HepG2 (cell line): ENCODE results near the gene WNK2. TPM values are rescaled to one million over a fixed set of nuclear protein-coding genes. Genes with fewer than 3 reads are reported as not detected.

Source experiments
- AGO2 ChIP-seq: fragments of 200-400 bp; formaldehyde crosslinking; optimal IDR thresholded peaks from 2 replicates; pipeline ENCODE3; 2017; ENCODE audit warnings: mild to moderate bottlenecking, low read depth, low read length, moderate library complexity
- CBX5 ChIP-seq: sonication (generic); formaldehyde crosslinking; IDR thresholded peaks from 2 replicates; pipeline ENCODE4 v1.4.0; 2020; ENCODE audit warnings: missing genetic modification reagents, borderline replicate concordance
- DNMT3B ChIP-seq: conservative IDR thresholded peaks from 2 replicates; pipeline ENCODE4 v1.6.1; 2016; ENCODE audit warnings: missing biosample characterization, control low read depth
- E2F5 ChIP-seq: sonication (generic); formaldehyde crosslinking; conservative IDR thresholded peaks from 2 replicates; pipeline ENCODE4 v1.4.0; 2020; ENCODE audit warnings: missing genetic modification reagents
- HMG20A ChIP-seq: IDR thresholded peaks from 2 replicates; pipeline ENCODE4 v1.6.1; 2016; ENCODE audit warnings: borderline replicate concordance
- LBX2 ChIP-seq: sonication (generic); formaldehyde crosslinking; IDR thresholded peaks from 2 replicates; pipeline ENCODE4 v1.5.0; 2020; ENCODE audit warnings: missing genetic modification reagents, mild to moderate bottlenecking, borderline replicate concordance
- MAZ ChIP-seq, 2 experiments: sonication (generic) in 1 of 2; formaldehyde crosslinking in 1 of 2; IDR thresholded peaks; 2 replicates each; pipeline versions ENCODE4 v1.5.0 to v1.6.1; 2012 to 2020; ENCODE audit warnings: low read depth in 2 of 2, mild to moderate bottlenecking in 2 of 2, borderline replicate concordance in 1 of 2, improper control_type of control experiment in 1 of 2, low read length in 1 of 2, missing genetic modification reagents in 1 of 2, moderate library complexity in 1 of 2
- NR2F2 ChIP-seq: IDR thresholded peaks from 2 replicates; pipeline ENCODE4 v1.6.1; 2012; ENCODE audit warnings: low read depth, inconsistent platforms, borderline replicate concordance
- NR2F6 ChIP-seq, 2 experiments: IDR thresholded peaks; 2 replicates each; pipeline ENCODE4 v1.6.1; 2016; ENCODE audit warnings: antibody characterized with exemption in 1 of 2, mild to moderate bottlenecking in 1 of 2
- PCBP2 ChIP-seq: fragments of 200-400 bp; formaldehyde crosslinking; optimal IDR thresholded peaks from 2 replicates; pipeline ENCODE3; 2018; ENCODE audit warnings: low read length, low read depth; ENCODE audit not compliant: poor library complexity, severe bottlenecking
- PHB2 ChIP-seq: fragments of 450-650 bp; IDR thresholded peaks from 2 replicates; pipeline ENCODE4 v1.6.1; 2018; ENCODE audit not compliant: partially characterized antibody
- SOX13 ChIP-seq, 3 experiments: fragments of 450-650 bp in 1 of 3; sonication (generic) in 1 of 3; formaldehyde crosslinking in 1 of 3; IDR thresholded peaks in 2 of 3; conservative IDR thresholded peaks in 1 of 3; 2 replicates each; pipeline versions ENCODE4 v1.5.0 to v1.6.1; 2016 to 2020; ENCODE audit warnings: antibody characterized with exemption in 1 of 3, mild to moderate bottlenecking in 1 of 3, missing compliant biosample characterization in 1 of 3, missing genetic modification reagents in 1 of 3, moderate library complexity in 1 of 3
- SOX6 ChIP-seq, 2 experiments: fragments of 450-650 bp in 1 of 2; sonication (generic) in 1 of 2; formaldehyde crosslinking in 1 of 2; IDR thresholded peaks; 2 replicates each; pipeline versions ENCODE4 v1.4.0 to v1.6.1; 2017 to 2020; ENCODE audit warnings: antibody characterized with exemption in 1 of 2, mild to moderate bottlenecking in 1 of 2, missing genetic modification reagents in 1 of 2
- TBP ChIP-seq: sonication (generic); formaldehyde crosslinking; IDR thresholded peaks from 2 replicates; pipeline ENCODE4 v1.5.0; 2020; ENCODE audit warnings: missing genetic modification reagents
- ZNF761 ChIP-seq: sonication (generic); formaldehyde crosslinking; conservative IDR thresholded peaks from 2 replicates; pipeline ENCODE4 v1.4.0; 2020; ENCODE audit warnings: mild to moderate bottlenecking, missing genetic modification reagents
- ZNF839 ChIP-seq: sonication (generic); formaldehyde crosslinking; IDR thresholded peaks from 2 replicates; pipeline ENCODE4 v1.4.0; 2020; ENCODE audit warnings: missing genetic modification reagents, mild to moderate bottlenecking, borderline replicate concordance
- ZSCAN9 ChIP-seq: IDR thresholded peaks from 2 replicates; pipeline ENCODE4 v1.6.1; 2016; ENCODE audit warnings: borderline replicate concordance
- polyA plus RNA-seq, 8 experiments: library from polyadenylated mRNA; depleted of rRNA in 3 of 8; stranded (reverse) in 7 of 8; unstranded in 1 of 8; fragments of >200 nt; fragmentation: Illumina TruSeq in 4 of 8; extraction: Trizol in 4 of 8; gene quantifications; 2 replicates each; pipeline versions ENCODE4 v1.2.1 to v1.2.3, GENCODE V29; 2011 to 2016; ENCODE audit warnings: low read depth in 4 of 8, missing spikeins in 1 of 8, mixed read lengths in 1 of 8; ENCODE audit not compliant: insufficient read depth in 1 of 8
- total RNA-seq, 5 experiments: library from RNA; depleted of rRNA; stranded (reverse); fragments of >200 nt; fragmentation: Illumina TruSeq; extraction: Trizol; gene quantifications; 2 replicates each; pipeline ENCODE4 v1.2.3, GENCODE V29; 2016; ENCODE audit warnings: low read depth in 1 of 5
- TF ChIP-seq, protein P1 (sequence below): sonication (generic); formaldehyde crosslinking; IDR thresholded peaks from 2 replicates; pipeline ENCODE4 v1.4.0; 2020; ENCODE audit warnings: mild to moderate bottlenecking, missing genetic modification reagents

Gene WNK2
- total and polyA plus RNA-seq, 2 of the 13 experiments (the other 11 are each of a cell fraction or from before 2014, with no cell fraction given) = 10.5 to 12.0 TPM

DNA sequence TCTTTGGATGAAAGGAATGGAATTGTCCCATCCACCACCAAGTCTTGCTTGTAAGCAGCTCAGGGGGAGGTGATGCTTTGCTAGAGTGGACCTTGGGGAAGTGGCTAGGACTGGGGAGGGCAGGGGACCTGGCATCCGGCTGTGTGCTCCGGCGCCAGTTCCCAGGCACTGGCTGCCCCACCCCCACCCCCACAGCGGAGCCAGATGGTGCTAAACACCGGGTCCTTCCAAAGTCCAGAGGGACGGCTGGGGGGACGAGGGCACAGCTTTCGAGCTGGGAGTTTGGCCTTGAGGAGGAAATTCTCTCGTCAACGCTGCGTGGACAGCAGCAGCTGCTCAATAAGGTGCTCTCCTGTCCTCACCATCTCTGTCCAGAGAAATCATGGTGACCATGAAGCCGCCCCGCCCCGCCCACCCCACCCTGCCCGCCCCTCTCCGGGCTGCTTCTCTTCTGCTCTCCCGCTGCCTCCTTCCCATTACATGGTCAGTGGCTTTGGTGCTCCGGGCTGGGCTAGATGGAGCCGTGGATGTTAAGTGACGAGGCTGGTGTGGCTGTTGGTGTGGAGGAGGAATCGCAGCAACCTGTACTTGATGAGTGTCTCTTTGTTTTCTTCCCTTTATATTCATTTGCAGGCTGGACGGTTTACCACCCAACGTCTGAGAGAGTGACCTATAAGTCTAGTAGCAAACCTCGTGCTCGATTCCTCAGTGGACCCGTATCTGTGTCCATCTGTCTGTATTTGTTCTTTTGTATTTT, 115.7 kb downstream of the WNK2 start (continued):
- TF ChIP-seq HMG20A (CRISPR knock-in tag) (peak; percentile 50; the same call in 1 of the 2 replicates), SOX6 (IDR thresholded peaks at IDR 0.05) (no peak), SOX6 (CRISPR knock-in tag; IDR thresholded peaks at IDR 0.05) (peak; percentile 80), SOX13 (IDR thresholded peaks at IDR 0.05) (no peak), SOX13 (CRISPR knock-in tag; conservative IDR thresholded peaks at IDR 0.05 in 1 of 2, IDR thresholded peaks at IDR 0.05 in 1 of 2) (peak in 1 of 2 experiments; percentile 80; a peak in 1 of 4 replicates), ZNF761 (CRISPR knock-in tag) (no peak), PCBP2 (no peak), AGO2 (no peak), ZSCAN9 (CRISPR knock-in tag) (0 out of 2 replicates have a peak, but pooled peaks have one; percentile 12), PHB2 (no peak), NR2F2 (no peak; the same call in 1 of the 2 replicates), E2F5 (no peak), TBP (CRISPR knock-in tag) (no peak), ZNF839 (CRISPR knock-in tag) (no peak), LBX2 (CRISPR knock-in tag) (no peak), DNMT3B (no peak), CBX5 (CRISPR knock-in tag) (no peak), NR2F6 (IDR thresholded peaks at IDR 0.05) (peak; percentile 68), NR2F6 (CRISPR knock-in tag; IDR thresholded peaks at IDR 0.05) (peak; percentile 60), MAZ (IDR thresholded peaks at IDR 0.05; ENCODE audit: borderline replicate concordance, low read depth, low read length) (peak; percentile 79), MAZ (CRISPR knock-in tag; IDR thresholded peaks at IDR 0.05; ENCODE audit: low read depth) (peak; percentile 49; the same call in 1 of the 2 replicates)
- TF ChIP-seq, protein P1, sequence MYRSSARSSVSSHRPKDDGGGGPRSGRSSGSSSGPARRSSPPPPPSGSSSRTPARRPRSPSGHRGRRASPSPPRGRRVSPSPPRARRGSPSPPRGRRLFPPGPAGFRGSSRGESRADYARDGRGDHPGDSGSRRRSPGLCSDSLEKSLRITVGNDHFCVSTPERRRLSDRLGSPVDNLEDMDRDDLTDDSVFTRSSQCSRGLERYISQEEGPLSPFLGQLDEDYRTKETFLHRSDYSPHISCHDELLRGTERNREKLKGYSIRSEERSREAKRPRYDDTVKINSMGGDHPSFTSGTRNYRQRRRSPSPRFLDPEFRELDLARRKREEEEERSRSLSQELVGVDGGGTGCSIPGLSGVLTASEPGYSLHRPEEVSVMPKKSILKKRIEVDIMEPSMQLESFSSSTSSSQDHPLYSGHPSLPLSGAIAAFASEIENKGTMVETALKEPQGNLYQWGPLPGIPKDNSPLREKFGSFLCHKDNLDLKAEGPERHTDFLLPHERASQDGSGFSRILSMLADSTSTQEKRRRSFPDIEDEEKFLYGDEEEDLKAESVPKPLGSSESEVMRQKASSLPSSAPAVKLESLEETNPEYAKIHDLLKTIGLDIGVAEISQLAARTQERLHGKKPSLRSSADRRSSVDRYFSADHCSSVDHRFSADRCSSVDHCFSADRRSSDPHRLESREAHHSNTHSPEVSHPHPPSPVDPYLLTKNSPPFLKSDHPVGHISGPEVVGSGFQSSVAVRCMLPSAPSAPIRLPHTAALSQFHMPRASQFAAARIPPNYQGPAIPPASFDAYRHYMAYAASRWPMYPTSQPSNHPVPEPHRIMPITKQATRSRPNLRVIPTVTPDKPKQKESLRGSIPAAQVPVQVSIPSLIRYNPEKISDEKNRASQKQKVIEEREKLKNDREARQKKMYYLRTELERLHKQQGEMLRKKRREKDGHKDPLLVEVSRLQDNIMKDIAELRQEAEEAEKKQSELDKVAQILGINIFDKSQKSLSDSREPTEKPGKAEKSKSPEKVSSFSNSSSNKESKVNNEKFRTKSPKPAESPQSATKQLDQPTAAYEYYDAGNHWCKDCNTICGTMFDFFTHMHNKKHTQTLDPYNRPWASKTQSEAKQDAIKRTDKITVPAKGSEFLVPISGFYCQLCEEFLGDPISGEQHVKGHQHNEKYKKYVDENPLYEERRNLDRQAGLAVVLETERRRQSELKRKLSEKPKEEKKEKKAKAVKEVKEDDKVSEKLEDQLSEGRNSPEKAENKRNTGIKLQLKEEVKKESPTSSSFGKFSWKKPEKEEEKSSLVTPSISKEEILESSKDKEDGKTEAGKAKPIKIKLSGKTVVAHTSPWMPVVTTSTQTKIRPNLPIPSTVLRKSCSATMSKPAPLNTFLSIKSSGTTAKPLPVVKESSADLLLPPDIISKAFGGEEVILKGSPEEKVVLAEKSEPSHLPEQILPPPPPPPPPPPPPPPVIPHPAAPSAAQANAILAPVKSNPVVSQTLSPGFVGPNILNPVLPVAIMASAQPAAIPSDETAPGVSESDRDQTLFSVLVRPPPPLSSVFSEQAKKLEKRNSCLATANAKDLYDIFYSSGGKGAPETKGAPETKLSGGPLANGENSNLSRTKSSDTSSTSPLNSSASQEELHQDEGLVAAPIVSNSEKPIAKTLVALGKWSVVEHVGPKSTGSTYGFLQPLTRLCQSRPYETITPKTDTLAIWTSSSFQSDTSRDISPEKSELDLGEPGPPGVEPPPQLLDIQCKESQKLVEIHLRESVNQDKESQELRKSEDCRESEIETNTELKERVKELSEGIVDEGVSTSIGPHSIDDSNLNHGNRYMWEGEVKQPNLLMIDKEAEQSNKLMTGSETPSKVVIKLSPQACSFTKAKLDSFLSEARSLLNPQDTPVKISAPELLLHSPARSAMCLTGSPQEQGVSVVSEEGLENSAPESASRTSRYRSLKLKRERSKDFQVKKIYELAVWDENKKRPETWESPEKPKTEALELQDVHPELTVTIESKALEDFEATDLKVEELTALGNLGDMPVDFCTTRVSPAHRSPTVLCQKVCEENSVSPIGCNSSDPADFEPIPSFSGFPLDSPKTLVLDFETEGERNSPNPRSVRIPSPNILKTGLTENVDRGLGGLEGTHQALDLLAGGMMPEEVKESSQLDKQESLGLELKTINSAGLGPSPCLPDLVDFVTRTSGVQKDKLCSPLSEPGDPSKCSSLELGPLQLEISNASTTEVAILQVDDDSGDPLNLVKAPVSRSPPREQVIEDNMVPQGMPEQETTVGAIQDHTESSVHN (CRISPR knock-in tag) = no peak
